ENCODE measurements around the gene RABGAP1.

Gene RABGAP1

DNA sequence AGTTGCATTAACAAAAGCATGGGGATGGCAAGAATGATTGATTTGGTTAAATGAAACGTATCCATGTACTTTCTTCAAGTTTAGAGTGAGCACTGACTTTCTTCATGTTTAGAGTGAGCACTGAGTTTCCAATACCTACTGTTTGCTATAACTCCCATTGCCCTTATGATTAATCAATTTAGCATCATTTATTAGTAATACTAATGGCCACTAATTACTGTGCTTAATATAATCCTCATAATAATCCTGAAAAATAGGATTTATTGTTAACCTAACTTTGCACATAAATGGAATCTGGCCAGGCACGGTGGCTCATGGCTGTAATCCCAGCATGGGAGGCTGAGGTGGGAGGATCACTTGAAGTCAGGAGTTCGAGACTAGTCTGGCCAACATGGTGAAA is 70.6 kb downstream of the RABGAP1 start:
- no peak for DNase-seq

- no peak for DNase-seq
Measured at GRCh38 chr9:123011878-123012528, 71.2 kb downstream of the RABGAP1 start.

DNA sequence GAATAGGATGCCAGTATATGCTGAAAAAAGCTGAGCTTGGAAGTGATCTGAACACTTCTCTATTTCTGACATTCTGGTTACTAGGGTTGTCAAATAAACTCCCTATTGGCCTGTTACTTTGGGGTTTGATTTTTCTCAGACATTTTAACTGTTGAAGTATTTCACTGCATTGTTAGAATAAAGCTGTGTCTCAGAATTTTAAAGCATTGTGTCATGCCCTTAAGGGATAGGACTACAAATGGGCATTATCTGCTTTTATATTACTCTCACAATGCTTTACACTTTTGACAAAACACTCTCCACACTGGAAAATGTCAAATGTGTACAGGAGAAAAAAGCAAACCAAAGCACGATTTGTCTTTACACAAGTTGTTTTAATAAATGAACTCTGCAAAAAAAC is 75.8 kb downstream of the RABGAP1 start:
- DNase-seq = no peak

DNA sequence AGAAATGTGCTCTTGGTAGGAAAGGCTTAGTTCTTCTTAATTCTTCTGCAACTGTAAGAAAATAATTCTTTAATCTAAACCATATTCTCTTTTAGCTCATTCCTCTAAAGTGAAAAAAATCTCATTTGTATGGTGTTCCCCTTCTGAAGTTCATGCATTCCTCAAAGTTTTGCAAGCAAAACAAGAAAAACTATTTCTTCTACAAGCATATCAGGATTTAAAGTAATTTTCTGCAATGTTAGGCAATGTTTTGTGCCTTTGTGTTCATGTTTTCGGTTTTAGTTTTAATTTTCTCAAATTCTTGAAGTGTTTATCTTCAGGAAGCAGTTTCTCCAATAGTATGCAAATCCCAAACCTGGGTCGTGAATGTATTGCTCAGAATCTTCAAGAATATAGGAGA is 80.0 kb downstream of the RABGAP1 start:
- DNase-seq = no peak

GRCh38 chr9:123026425-123026824 is 85.6 kb downstream of the RABGAP1 start:
- no peak for DNase-seq

DNA sequence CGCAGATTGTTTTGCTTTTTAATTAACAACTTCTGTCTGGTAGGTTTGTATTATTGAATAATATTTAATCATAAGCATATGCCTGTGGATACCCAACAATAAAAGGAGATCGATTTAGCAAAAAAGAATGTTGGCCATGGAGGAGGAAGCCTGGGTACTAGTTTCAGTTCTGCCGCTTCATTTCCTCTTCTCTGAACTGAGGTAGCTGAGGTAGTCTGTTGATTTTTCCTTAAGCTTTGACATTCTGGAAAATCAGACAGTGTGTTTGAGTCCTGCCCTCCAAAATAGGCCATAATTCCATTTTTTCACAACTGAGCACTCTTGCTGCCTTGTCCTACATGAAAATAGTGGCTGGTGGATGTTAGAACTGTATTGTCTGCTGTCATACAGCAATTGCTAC is 86.7 kb downstream of the RABGAP1 start:
- DNase-seq = no peak

DNA sequence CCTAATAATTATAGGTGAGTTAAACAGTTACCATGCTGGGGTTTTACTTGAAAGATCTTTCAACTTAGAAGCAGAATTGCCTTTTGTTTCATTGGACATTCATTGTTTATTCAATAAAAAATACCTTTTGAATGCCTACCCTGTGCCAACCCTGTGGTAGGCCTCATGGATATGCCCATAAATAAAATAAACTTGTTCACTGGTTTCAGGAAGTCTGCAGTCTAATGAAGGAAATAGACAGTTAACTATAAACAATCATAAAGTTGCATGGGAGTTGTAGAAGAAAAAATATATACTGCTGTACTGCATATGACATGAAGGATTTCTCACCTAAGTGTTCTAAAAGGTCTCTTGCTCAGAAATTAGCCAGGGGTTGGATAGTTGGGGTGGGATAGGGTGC is 87.3 kb downstream of the RABGAP1 start:
- DNase-seq = no peak

- no peak for DNase-seq
Measured at GRCh38 chr9:123028973-123029372, 88.2 kb downstream of the RABGAP1 start.

- DNase-seq = no peak
Measured at GRCh38 chr9:123031963-123032362, 91.1 kb downstream of the RABGAP1 start.

DNA sequence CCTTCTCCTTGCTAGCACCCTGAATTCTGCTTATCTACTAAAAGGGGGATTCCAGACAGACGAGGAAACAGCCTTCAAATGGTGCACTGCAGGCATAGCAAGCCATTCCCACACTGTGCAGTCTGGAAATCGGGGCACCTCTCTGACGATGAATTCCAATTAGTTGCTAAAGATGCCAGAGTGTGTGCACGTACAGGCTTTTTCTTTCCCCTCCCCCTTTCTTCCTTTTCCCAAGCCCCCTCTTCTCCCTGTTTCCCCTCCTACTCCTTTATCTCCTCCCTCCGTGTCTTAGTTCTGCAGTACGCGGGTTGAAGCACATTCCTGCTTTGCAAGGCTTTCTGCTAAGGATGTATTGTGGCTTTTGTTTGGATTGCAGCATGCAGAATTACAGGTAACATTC is 92.5 kb downstream of the RABGAP1 start, which contains the start of gene GPR21:
Gene GPR21 (plus strand): TSS at position 316 of the 400 bp plus-strand sequence. CDS start 900 bp downstream, outside the sequence.
- DNase-seq = no peak

DNA sequence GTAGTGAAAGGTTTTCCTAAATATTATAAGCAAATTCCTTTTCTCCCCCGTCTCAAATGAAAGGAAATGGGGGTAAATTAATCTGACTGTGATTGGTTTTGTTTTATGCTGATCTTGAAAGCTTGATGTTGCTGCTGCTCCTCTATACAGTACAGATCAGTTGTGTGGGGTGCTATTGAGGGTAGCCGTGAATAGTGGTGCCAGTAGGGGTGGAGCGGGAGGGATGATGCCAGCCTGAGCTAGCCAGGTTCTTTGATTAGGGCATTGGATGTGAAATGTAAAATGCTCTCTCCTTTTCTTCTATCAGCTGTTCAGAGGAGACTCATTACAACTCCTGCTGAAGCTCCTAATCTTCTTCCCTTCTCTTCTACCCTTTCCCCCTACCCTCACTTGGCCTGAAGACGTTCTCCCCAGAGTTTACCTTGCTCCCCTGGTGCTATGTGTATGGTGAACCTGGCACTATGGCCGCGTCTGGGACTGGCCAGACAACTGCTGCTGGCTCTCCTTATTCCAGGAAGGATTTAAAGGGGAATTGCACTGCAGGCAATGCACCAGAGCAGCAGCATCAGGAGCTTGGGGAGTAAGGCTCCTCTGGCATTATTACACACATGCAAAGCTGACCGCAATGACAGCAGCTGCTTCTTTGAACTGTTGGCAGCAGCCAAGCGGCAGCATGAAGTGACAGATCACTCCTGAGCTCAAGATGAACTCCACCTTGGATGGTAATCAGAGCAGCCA is 93.2 kb downstream of the RABGAP1 start:
- DNase-seq = no peak

DNA sequence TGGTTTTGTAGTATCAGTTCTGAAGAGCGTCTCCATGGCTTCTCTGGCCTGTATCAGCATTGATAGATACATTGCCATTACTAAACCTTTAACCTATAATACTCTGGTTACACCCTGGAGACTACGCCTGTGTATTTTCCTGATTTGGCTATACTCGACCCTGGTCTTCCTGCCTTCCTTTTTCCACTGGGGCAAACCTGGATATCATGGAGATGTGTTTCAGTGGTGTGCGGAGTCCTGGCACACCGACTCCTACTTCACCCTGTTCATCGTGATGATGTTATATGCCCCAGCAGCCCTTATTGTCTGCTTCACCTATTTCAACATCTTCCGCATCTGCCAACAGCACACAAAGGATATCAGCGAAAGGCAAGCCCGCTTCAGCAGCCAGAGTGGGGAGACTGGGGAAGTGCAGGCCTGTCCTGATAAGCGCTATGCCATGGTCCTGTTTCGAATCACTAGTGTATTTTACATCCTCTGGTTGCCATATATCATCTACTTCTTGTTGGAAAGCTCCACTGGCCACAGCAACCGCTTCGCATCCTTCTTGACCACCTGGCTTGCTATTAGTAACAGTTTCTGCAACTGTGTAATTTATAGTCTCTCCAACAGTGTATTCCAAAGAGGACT is 94.2 kb downstream of the RABGAP1 start:
- no peak for DNase-seq

DNA sequence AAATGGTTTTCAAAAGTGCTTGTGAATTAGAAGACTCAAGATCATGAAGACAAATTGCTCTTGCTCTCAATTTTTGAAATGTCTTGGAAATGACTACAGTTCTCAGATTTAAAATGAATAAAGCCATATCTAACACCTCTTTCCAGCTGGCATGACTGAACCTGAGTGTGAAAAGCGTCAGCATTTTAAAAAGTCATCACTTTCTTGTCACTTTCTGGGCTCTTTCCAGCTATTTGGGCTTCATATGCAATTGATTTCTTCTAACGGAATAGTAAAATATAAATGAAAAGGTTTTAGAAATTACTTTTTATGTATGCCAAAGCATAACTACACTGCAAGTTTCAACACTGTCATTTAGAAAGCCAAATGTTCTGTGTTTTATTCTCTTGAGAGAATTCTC is 95.0 kb downstream of the RABGAP1 start:
- no peak for DNase-seq

- no peak for DNase-seq
Measured at GRCh38 chr9:123036893-123037545, 96.2 kb downstream of the RABGAP1 start.

GRCh38 chr9:123039617-123040219 is 98.9 kb downstream of the RABGAP1 start:
- DNase-seq = no peak

DNA sequence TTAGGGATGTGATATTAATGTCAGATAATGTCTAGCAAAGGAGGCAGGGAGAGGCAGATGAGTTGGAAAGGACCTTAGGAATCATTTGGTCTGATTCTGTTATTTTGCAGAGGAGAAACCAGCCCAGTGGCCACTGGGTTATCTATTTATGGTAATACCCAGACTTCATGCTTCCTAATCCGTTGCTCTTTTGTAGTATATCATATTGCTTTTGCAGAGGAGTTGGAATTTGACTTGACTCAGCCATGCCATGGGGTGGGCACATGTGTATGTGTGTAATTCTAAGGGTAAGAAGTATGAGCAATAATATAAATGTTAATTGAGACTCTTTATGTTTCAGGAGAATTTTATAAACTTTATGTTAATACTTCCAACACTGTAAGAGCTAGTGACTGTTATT is 100.0 kb downstream of the RABGAP1 start:
- no peak for DNase-seq

DNA sequence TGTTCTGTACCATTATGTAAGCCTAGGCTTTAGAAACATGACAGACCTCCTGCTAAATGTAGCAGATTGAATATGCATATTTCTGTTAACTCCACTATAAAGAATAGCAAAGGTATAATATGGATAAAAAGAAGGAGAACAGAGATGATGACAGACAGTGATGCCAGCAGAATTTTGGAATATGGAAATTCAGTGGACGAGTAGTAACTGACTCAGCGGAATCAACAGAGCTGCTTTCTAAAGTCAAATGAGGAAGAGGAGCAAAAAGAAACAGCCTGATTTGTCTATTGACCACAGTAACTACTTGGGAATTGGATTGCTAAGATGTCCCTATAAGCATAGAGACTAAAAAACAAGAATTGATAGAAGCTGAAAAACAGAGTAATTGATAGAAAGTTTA is 100.7 kb downstream of the RABGAP1 start:
- no peak for DNase-seq

- no peak for DNase-seq
Measured at GRCh38 chr9:123043081-123043939, 102.5 kb downstream of the RABGAP1 start.

DNA sequence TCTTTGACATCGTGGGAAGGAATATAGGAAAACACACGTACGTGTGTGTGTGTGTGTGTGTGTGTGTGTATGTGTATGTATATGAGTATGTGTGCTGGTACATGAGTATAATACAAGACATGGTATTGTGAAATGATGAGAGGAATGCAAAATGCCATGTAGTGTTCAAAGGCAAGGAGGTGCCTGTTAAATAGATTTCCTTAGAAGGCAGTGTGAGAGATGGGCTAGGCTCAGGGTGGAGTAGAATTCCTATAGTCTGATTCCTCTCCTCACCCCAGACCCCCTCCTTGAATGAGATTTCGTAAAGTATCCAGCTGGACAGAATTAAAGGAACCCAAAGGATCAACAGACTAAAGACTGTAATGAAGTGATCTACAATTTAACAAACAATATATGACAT is 103.8 kb downstream of the RABGAP1 start:
- DNase-seq = no peak

GRCh38 chr9:123046406-123047195 is 105.8 kb downstream of the RABGAP1 start:
- no peak for DNase-seq

DNA sequence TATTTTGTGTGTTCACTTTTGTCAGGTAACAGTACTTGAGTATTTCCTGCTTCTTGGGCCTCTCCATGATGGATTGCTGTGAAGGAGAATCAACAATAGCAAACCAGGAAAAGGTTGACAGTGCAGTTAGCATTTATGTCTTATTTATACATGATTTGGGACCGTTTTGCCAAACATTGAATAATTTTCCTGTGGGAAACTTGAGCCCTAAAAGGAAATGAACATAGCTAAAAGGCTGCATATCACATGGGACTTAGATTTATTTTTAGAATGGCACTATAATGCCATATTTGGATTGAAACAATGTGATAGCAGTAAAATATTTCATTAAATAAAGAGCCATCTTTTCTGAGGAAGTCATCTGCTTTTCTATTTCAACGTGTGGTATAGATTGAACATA is 107.9 kb downstream of the RABGAP1 start:
- DNase-seq = no peak
